SK-MEL-5 (cell line): Measurements from ENCODE around the gene NOL3. TPM values are rescaled to one million over a fixed set of nuclear protein-coding genes. Genes with fewer than 3 reads are reported as not detected.

Source experiments
- DNase-seq: peaks from one replicate; pipeline ENCODE4 v3.0.0-alpha.2; 2016; ENCODE audit warnings: low read depth, low spot score
- in situ Hi-C: cut with HindIII; loops from 2 replicates; pipeline ENCODE4 v1.10.0; 2016; ENCODE audit warnings: low sequenced_read_pairs, high pct_unique_total_duplicates, low pct_unique_long_range_greater_than_20kb
- total RNA-seq: library from RNA; depleted of rRNA; stranded (reverse); fragments of >200 nt; shearing (Covaris generic); gene quantifications from 2 replicates; pipeline ENCODE4 v1.2.3, GENCODE V29; 2014

NOL3 gene
- total RNA-seq, 1 experiment from 2014 or later, result 7.8 TPM

DNA sequence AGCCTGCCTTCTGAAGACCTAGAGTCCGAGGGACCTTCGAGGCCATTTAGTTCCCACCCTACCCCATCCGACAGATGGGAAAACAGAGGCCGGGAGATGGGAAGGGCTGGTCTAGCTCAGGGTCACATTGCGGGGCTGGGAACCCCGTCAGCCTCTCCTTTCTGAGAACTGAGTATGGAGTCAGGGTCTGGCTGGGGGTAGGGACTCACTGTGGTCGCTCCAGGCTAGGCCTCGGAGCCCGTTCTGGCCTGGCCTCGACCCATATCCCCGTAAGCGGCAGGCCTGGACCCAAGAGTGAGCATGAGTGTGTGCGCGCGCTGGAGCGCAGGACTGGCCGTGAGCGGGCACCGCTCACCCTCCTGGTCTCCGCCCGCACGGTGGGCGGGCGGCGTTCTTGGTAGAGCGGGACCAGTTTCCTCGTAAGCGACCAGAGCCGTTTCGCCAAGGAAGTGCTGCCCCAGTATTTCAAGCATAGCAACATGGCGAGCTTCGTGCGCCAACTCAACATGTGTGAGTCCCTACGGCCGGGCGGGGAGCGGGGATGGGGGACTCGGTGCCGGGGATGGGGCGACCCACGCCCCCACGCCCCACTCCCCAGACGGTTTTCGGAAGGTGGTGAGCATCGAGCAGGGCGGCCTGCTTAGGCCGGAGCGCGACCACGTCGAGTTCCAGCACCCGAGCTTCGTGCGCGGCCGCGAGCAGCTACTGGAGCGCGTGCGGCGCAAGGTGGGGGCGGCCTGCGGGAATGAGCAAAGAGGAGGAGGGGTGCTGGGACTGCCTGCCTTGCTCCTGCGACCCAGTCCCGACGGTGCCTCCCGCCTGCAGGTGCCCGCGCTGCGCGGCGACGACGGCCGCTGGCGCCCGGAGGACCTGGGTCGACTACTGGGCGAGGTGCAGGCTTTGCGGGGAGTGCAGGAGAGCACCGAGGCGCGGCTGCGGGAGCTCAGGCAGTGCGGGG, 4.9 kb upstream of the NOL3 start:
- no peak for DNase-seq
- in situ Hi-C loops, result no loop called here

DNA sequence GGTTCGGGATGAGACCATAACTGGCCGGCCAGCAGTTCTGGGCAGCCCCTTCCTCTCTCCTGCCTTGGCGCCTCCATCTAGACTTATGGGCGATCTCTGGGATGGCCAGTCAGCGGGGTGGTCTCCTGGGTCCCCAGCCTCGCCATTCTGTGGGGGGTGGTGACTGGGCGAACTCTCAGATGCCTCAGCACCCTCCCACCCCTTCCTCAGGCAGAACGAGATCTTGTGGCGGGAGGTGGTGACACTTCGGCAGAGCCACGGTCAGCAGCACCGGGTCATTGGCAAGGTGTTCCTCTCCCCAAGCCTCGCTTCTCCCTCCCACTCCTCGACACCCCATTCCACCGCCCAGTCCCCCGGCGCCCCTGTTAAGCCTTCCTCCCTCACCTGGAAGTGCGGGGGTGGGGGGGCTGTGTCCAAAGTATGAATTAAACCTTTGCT, 4.2 kb upstream of the NOL3 start:
- in situ Hi-C loops, result no loop called here
- DNase-seq, result no peak

DNA sequence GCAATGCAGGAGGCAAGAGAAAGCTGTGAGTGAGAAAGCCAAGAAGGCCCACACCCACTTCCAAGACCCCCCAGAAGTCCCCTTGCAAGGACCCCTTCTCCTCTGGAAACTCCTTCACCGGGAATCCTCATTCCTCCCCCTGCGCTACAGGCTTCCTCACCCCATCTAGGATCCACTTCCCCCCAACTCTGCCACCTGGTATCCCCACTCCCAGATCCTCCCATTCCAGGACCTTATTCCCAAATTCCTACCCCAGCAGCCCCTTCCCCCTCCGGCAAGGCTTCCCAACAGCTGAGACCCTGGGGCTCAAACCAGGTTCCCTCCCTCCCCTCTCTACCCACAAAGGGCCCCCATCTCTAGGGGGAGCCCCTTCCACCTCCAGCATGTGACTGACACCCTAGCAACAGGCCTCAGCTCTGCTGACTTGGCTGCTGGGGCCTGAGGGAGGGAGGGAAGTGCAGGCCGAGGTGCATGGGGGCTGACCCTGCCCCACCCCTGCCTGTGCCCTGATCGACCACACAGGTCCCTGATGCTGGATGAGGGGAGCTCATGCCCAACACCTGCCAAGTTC, 3.7 kb upstream of the NOL3 start:
- in situ Hi-C loops, result no loop called here

DNA sequence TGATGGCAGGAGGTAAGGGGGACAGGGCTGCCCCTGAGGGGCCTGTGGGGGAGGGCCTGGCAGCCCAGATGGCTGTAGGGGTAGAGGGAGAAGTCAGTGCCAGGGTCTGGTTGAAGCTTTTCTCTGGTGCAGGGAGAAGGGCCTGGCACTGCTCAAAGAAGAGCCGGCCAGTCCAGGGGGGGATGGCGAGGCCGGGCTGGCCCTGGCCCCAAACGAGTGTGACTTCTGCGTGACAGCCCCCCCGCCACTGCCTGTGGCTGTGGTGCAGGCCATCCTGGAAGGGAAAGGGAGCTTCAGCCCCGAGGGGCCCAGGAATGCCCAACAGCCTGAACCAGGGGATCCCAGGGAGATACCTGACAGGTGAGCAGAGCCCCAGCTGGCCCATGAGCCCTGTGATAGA, 2.8 kb upstream of the NOL3 start:
- in situ Hi-C loops, result no loop called here
- no peak for DNase-seq

More for the DNA sequence above, 3.7 kb upstream of the NOL3 start:
- no peak for DNase-seq

DNA sequence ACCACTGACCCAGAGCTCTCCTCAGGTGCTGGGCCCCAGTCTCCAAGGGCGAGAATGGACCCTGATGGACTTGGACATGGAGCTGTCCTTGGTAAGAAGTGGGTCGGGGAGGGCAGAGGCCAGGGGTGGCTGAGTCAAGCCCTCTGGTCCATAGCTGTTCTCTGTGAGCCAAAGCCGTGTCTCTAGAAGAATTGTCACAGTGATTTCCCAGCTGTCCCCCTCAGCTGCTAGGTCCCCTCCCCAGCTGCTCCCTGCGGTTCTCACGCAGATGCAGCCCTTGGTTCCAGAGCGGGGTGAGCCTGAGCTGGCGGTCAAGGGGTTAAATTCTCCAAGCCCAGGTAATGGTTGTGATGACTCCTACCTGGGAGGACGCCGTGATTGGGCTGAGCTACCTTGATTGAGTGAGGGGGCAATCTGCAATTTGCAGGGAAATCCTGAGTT, 1.3 kb upstream of the NOL3 start:
- no peak for DNase-seq
- in situ Hi-C loops, result no loop called here

DNA sequence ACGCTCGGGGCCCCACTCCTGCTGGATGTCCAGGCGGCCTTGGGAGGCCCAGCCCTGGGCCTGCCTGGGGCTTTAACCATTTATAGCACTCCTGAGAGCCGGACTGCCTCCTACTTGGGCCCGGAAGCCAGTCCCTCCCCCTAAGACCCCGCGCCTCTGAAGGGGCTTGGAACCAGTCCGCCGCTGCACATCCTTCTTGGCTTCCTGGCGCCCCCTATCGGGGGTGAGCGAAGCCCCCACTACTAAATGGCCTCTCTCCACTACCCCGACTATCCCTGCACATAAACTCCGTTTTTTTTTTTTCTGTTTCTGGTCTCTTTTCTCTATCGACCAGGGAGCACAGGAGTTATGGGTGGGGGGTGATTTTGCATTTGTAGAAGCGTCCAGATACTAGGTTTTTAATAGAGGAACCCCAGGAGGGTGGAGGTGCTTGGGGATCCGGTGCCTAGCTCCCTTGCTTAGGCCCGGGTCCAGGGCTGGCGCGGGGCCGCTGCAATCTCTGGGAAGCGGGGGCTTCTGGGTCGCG, 633 bp upstream of the NOL3 start:
- in situ Hi-C loops, result no loop called here
- peak; percentile 53 for DNase-seq

DNA sequence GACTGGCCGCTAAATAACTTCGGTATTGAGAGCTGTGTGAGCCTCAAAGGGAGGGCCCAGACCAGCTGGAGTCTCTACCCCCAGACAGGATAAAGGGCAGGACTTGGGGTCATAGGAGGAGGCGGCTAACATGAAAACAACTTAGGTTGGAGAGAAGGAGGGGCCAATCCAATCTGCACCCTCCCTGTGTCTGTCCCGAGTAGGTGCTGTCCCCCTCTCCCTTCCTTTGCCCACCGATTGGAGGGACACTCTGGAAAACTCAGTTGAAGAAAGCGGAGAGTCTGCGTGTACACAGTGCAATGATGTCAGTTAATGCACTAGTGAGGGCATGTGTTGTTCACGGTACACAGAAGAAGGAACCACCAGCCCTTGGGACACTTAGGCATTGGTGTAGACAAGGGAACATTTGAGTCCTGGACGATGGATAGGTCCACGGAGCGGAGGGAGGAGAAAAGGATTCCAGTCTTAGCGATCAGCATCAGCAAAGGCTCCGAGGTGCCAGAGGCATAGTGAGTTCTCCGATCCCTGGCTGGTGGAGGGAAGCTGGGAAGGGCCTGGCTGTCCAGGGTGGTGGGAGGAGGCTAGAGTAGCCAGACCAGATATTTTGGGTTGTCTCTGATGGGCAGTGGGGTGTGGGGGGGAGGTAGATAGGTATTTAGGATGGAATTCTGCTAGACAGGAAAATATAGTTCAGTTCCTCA, 761 bp downstream of the NOL3 start:
- DNase-seq, result no peak
- in situ Hi-C loops, result no loop called here

DNA sequence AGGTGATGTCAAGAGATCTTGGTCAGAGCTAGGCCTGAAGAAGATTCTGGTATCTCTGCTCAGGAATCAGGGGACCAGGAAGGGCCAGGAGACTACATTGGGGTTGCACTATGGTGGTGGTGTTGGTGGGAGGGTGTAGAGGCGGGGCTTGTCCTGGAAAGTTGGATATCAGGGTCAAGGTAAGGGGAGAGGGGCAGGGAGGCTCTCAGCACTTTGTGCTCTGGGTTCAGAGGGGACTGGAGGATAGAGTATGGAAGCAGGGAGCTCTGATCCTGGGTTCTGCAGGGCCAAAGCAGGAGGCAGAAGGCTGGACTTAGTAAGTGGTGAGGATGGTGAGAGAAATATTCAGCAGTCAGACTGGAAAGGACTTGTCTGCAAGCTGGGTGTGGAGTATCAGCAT, 3.0 kb downstream of the NOL3 start:
- no peak for DNase-seq
- in situ Hi-C loops, result no loop called here

DNA sequence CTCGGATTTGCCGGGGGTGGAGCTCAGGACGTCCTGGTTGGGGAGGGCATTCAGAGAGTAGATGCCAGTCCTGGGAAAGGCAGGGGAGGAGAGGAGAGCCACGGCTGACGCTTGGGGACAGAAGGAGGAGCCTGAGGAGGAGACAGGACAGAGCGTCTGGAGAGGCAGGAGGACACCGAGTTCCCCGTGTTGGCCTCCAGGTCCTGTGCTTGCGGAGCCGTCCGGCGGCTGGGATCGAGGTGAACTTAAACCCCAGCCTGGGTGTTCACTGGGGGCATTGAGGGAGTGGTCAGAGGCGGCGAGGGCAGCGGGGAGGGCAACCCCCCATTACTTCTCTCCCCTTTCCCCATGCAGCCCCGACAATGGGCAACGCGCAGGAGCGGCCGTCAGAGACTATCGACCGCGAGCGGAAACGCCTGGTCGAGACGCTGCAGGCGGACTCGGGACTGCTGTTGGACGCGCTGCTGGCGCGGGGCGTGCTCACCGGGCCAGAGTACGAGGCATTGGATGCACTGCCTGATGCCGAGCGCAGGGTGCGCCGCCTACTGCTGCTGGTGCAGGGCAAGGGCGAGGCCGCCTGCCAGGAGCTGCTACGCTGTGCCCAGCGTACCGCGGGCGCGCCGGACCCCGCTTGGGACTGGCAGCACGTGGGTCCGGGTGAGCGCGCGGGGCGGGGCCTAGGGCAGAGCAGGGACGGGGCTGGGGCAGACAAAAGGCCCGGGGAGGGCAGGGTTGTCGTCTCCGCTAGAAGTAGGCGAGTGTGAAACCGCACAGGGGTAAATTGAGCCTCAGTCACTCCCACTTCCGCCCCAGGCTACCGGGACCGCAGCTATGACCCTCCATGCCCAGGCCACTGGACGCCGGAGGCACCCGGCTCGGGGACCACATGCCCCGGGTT, 3.7 kb downstream of the NOL3 start:
- in situ Hi-C loops, result no loop called here
- peak; percentile 80 for DNase-seq

DNA sequence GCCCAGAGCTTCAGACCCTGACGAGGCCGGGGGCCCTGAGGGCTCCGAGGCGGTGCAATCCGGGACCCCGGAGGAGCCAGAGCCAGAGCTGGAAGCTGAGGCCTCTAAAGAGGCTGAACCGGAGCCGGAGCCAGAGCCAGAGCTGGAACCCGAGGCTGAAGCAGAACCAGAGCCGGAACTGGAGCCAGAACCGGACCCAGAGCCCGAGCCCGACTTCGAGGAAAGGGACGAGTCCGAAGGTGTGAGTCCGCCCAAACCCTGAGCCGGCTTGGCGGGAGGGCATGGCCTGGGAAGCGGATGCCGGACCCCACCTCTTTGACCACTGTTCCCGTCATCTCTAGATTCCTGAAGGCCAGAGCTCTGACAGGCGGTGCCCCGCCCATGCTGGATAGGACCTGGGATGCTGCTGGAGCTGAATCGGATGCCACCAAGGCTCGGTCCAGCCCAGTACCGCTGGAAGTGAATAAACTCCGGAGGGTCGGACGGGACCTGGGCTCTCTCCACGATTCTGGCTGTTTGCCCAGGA, 4.4 kb downstream of the NOL3 start:
- in situ Hi-C loops, result no loop called here
- DNase-seq, result no peak

DNA sequence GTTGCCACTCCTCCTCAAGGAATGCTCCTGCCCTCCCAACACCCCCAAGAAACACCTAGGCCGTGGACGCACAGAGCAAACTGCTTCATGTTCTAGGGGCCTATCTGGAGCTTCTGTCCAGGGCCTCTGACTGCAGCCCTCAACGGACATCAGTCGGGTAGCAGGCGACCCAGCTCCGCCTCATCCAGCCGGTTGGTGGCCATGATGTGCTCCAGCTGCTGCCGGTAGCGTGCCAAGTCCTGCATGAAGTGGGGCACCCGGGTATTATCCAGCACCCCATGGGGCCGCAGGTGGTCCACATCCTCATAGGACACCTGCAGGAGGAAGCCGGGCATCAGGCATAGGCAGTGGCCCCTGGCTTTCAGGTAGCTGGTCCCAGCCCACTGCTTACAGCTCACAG, 6.3 kb downstream of the NOL3 start:
- DNase-seq, result no peak
- in situ Hi-C loops, result no loop called here

DNA sequence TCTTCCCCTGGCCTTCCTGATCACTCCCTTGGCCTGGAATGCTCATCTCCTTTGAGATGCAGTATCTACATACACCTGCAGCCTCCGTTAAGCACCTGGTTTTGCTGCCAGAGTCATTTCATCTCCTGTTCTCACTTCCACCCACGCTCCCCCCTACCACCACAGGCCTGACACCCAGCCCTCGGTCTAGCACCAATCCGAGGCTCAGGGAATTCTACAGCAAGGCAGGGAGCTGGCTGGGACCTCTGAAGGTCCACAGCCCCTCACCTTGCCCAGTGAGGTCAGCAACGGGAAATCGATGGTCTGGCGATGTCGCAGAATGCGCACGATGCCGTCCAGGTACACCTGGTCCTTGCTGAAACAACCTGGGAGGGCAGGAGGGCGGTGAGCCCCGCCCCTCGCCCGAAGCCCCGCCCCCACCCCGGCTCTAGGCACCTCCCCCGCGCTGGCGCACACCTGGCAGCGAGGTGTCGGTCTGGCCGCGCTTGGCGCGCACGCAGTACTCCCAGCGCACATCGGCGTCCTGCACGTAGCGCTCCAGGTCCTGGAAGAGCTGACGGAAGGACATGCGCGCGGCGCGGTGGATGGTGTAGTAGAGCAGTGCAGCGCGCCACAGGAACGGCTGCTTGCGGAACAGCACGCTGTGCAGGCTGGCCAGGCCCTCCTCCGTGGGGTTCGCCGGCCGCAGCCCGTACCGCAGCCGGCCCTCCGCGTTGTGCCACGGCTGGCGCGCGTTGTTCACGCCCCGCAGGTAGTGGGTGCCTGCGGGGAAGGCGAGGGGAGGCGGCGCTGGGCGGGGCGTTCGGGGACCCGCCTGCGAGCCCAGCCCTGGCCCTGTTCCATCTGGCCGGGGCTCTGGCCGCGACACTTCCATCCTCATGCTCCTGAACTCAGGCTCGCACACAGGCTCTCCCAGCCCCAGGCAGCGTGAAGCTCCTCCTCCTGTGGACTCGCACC, 7.7 kb downstream of the NOL3 start:
- in situ Hi-C loops, result no loop called here
- DNase-seq, result peak; percentile 25

DNA sequence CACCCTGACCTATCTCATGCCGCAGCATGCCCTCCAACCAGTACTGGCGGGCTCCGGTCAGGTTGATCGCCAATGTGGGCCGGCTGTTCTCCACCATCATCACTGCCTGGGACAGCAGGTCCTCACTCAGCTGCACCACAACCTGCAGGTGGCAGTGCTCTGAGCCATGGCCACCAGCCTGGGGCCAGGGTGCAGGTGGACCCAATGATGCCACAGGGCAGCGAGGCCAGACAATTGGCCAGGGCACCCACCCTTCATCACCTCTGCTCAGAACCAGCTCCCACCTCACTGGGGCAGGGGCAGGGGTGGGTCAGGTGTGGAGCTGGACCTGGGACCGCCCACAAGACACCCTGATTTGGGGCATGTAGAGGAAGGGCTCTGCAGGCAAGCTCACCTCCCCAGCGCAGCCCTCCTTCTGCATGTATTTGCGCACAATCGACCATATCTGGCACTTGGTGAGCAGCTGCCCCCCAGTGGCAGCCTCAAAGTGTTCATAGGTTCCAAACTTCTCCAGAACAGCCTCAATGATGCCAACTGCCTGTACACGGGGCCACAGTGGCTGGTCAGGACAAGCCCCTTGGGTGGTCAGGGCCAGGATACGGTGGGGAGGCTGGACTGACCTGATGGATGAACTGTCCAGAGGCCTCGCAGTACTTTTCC, 9.2 kb downstream of the NOL3 start:
- DNase-seq, result peak; percentile 49
- in situ Hi-C loops, result no loop called here

DNA sequence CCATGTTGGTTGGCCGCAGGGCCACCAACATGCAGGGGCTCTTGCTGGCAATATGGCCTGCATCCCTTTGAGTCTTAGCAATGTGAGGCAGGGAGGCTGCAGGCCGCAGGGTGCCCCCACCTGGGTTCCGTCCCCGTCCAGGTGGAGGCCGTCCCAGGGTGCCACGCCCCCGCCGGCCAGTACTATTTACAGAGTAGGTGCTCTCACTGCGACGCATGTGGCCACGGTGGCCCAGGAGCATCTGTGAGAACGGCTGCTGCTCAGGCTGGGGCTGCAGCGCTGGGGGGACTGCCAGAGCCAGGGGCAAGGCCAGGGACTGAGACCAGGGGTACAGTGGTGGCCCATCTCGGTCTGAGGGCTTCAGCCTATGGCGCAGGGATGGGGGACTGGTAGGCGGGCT, 9.8 kb downstream of the NOL3 start:
- in situ Hi-C loops, result no loop called here
- no peak for DNase-seq

DNA sequence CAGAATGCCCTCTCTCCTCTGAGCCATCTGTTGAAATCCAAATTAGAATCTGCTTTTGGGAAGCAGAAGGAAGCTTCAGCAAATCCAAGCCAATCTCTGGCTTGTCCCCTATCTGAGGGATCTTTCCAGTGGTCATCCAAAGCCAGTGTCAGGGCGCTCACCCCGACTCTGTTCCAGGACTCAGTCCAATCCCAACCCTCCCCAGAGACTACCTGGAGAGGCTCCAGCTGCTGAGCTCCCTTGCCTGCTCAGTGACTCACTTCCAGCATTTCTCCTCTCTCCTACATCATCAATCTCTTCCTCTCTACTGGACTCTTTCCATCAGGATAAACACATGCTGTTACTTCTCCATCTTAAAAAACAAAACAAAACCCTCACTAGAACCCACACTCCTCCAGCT, 11.0 kb downstream of the NOL3 start:
- DNase-seq, result no peak
- in situ Hi-C loops, result no loop called here

DNA sequence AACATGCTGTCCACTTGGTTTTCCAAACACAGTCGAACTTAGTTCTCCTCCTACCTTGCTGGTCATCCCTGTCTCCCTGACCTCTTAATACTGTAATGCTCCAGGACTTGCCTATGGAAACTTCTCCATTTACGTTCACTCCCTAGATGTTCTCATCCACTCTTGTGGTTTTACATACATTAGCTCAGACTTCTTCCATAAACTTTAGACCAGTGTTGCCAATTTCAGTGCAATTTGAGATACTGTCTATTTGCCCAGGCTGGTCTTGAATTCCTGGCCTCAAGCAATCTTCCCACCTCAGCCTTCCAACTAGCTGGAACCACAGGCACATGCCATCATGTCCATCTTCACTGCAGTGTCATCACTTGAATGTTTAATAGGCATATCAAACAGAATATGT, 11.9 kb downstream of the NOL3 start:
- in situ Hi-C loops, result no loop called here
- no peak for DNase-seq
